ENCODE results near the gene MKLN1. TPM values are rescaled to one million over a fixed set of nuclear protein-coding genes. Genes with fewer than 3 reads are reported as not detected.
A peak's percentile ranks its signal among the peaks of the same experiment; 100 is the strongest.

MKLN1 gene
- total and polyA plus RNA-seq, 2 of the 13 experiments (the other 11 are each of a cell fraction or from before 2014, with no cell fraction given), result 33.6 to 43.5 TPM

DNA sequence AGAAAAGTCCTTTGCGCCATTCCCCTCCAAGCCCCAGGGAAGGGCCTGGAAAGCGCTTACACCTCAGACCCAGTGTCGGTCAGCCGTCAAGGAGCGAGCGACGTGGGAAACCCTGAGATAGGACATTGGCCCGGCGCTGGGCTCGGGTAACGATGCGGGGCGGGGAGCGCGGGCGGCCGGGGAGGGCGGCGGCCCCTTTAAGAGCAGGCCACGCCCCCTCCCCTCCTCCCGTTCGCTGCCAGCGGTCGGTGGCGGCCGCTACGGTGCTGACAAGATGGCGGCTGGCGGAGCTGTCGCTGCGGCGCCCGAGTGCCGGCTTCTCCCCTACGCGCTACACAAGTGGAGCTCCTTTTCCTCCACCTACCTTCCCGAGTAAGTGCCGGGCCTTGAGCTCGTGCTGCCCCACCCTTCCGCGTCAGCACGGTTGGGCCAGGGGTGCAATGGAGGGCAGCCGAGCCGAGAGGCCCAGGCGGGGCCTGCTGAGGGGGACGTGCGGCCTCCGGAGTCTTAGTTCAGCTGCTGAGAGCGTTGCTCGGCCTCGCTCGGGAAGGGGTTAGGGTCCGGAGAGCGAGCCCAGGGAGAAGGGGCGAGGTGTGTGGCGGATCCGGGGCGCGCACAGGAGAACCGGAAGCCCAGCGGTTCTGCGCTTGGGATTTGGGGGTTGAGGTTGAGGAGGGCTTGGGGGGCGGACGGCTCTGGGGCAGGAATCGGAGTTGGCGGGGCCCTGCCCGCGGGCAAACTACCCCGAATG, at the start of gene MKLN1 (continued):
- TF ChIP-seq, protein P1, sequence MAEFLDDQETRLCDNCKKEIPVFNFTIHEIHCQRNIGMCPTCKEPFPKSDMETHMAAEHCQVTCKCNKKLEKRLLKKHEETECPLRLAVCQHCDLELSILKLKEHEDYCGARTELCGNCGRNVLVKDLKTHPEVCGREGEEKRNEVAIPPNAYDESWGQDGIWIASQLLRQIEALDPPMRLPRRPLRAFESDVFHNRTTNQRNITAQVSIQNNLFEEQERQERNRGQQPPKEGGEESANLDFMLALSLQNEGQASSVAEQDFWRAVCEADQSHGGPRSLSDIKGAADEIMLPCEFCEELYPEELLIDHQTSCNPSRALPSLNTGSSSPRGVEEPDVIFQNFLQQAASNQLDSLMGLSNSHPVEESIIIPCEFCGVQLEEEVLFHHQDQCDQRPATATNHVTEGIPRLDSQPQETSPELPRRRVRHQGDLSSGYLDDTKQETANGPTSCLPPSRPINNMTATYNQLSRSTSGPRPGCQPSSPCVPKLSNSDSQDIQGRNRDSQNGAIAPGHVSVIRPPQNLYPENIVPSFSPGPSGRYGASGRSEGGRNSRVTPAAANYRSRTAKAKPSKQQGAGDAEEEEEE (CRISPR knock-in tag; IDR thresholded peaks at IDR 0.05; ENCODE audit: borderline replicate concordance), result 0 out of 2 replicates have a peak, but pooled peaks have one; percentile 62
- TF ChIP-seq ZSCAN31 (CRISPR knock-in tag; IDR thresholded peaks at IDR 0.05; ENCODE audit: low read depth) (peak; percentile 89), HIVEP1 (CRISPR knock-in tag; IDR thresholded peaks at IDR 0.05) (no peak; the same call in 1 of the 2 replicates), HOXD1 (CRISPR knock-in tag; IDR thresholded peaks at IDR 0.05) (no peak), ZNF550 (CRISPR knock-in tag; IDR thresholded peaks at IDR 0.05; ENCODE audit: borderline replicate concordance) (no peak), SOX6 (IDR thresholded peaks at IDR 0.05) (no peak), SOX6 (CRISPR knock-in tag; IDR thresholded peaks at IDR 0.05) (peak; percentile 33), TBX3 (IDR thresholded peaks at IDR 0.05; ENCODE audit: borderline replicate concordance) (no peak), CREM (IDR thresholded peaks at IDR 0.05) (no peak), CREM (CRISPR knock-in tag; IDR thresholded peaks at IDR 0.05) (no peak), NCOA2 (CRISPR knock-in tag; IDR thresholded peaks at IDR 0.05) (no peak), ZNF747 (CRISPR knock-in tag; IDR thresholded peaks at IDR 0.05; ENCODE audit: borderline replicate concordance) (peak; percentile 60; the same call in 1 of the 2 replicates), SAP130 (CRISPR knock-in tag; IDR thresholded peaks at IDR 0.05; ENCODE audit: low read depth) (peak; percentile 76), XRCC5 (optimal IDR thresholded peaks at IDR 0.05; ENCODE audit: low read length) (peak; percentile 27), RFX3 (CRISPR knock-in tag; IDR thresholded peaks at IDR 0.05) (no peak)
- TF ChIP-seq, protein P2, sequence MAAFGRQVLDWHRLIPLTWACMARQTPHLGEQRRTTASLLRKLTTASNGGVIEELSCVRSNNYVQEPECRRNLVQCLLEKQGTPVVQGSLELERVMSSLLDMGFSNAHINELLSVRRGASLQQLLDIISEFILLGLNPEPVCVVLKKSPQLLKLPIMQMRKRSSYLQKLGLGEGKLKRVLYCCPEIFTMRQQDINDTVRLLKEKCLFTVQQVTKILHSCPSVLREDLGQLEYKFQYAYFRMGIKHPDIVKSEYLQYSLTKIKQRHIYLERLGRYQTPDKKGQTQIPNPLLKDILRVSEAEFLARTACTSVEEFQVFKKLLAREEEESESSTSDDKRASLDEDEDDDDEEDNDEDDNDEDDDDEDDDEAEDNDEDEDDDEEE (CRISPR knock-in tag; IDR thresholded peaks at IDR 0.05), result no peak
- TF ChIP-seq, protein P3, sequence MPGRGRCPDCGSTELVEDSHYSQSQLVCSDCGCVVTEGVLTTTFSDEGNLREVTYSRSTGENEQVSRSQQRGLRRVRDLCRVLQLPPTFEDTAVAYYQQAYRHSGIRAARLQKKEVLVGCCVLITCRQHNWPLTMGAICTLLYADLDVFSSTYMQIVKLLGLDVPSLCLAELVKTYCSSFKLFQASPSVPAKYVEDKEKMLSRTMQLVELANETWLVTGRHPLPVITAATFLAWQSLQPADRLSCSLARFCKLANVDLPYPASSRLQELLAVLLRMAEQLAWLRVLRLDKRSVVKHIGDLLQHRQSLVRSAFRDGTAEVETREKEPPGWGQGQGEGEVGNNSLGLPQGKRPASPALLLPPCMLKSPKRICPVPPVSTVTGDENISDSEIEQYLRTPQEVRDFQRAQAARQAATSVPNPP (CRISPR knock-in tag; IDR thresholded peaks at IDR 0.05), result peak; percentile 37; the same call in 1 of the 2 replicates
- TF ChIP-seq, protein P4, sequence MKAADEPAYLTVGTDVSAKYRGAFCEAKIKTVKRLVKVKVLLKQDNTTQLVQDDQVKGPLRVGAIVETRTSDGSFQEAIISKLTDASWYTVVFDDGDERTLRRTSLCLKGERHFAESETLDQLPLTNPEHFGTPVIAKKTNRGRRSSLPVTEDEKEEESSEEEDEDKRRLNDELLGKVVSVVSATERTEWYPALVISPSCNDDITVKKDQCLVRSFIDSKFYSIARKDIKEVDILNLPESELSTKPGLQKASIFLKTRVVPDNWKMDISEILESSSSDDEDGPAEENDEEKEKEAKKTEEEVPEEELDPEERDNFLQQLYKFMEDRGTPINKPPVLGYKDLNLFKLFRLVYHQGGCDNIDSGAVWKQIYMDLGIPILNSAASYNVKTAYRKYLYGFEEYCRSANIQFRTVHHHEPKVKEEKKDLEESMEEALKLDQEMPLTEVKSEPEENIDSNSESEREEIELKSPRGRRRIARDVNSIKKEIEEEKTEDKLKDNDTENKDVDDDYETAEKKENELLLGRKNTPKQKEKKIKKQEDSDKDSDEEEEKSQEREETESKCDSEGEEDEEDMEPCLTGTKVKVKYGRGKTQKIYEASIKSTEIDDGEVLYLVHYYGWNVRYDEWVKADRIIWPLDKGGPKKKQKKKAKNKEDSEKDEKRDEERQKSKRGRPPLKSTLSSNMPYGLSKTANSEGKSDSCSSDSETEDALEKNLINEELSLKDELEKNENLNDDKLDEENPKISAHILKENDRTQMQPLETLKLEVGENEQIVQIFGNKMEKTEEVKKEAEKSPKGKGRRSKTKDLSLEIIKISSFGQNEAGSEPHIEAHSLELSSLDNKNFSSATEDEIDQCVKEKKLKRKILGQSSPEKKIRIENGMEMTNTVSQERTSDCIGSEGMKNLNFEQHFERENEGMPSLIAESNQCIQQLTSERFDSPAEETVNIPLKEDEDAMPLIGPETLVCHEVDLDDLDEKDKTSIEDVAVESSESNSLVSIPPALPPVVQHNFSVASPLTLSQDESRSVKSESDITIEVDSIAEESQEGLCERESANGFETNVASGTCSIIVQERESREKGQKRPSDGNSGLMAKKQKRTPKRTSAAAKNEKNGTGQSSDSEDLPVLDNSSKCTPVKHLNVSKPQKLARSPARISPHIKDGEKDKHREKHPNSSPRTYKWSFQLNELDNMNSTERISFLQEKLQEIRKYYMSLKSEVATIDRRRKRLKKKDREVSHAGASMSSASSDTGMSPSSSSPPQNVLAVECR (CRISPR knock-in tag; IDR thresholded peaks at IDR 0.05; ENCODE audit: borderline replicate concordance), result peak; percentile 82
- TF ChIP-seq, protein P5, sequence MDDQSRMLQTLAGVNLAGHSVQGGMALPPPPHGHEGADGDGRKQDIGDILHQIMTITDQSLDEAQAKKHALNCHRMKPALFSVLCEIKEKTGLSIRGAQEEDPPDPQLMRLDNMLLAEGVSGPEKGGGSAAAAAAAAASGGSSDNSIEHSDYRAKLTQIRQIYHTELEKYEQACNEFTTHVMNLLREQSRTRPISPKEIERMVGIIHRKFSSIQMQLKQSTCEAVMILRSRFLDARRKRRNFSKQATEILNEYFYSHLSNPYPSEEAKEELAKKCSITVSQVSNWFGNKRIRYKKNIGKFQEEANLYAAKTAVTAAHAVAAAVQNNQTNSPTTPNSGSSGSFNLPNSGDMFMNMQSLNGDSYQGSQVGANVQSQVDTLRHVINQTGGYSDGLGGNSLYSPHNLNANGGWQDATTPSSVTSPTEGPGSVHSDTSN (CRISPR knock-in tag; IDR thresholded peaks at IDR 0.05; ENCODE audit: borderline replicate concordance), result no peak
- TF ChIP-seq, protein P6, sequence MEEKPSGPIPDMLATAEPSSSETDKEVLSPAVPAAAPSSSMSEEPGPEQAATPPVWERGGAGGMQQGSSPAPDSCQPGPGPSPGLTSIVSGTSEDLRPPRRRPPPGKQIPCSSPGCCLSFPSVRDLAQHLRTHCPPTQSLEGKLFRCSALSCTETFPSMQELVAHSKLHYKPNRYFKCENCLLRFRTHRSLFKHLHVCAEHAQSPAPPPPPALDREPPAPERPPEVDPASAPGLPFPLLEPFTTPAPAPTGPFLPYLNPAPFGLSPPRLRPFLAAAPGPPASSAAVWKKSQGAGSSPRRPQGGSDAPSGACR (CRISPR knock-in tag; IDR thresholded peaks at IDR 0.05), result peak; percentile 78; the same call in 1 of the 2 replicates

Measured in HepG2 (cell line).